ENCODE results near the gene ECEL1.

DNA sequence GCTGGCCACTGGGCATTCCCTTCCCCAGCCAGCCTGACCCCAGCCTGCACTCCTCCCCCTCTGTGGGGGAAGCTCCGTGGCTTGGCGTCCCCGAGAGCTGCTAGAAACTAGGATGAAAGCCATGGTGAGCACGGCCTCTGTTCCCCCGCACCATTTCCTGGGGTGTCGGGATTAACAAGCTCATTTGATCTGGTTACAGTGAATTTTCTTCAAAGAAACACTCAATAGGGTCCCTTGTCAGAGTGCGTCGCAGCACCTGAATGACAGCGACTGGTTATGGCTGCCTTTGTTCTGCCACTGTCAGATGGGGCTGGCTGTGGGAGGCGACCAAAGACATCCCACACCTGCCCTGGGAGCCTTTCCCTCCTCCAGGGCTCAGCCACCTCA is 39.3 kb downstream of the ECEL1 start:
- TF ChIP-seq EZH2 (IDR thresholded peaks at IDR 0.05; ENCODE audit: insufficient read depth, poor library complexity, severe bottlenecking) (no peak), EZH2phosphoT487 (IDR thresholded peaks at IDR 0.05; ENCODE audit: insufficient read depth, low read depth) (no peak)
